SU-DHL-6 (cell line): ENCODE results near the gene IFITM2.

Experiments used
- H2AFZ ChIP-seq: fragments of 200-600 bp; sonication (generic); 2 replicates; pipeline ENCODE4 v1.6.1; 2014; ENCODE audit warnings: low read depth, mild to moderate bottlenecking, moderate library complexity, mixed read lengths, antibody characterized with exemption, low read length; ENCODE audit not compliant: severe bottlenecking
- H3F3A ChIP-seq: fragments of 200-600 bp; shearing (Covaris generic); 2 replicates; pipeline ENCODE4 v1.6.0; 2016; ENCODE audit warnings: antibody characterized with exemption, mild to moderate bottlenecking; ENCODE audit not compliant: insufficient read depth
- H3K27ac ChIP-seq: fragments of 200-600 bp; sonication (generic); 2 replicates; pipeline ENCODE4 v1.5.1; 2016; ENCODE audit warnings: low read depth, mild to moderate bottlenecking, low read length, moderate library complexity, mixed read lengths
- H3K27me3 ChIP-seq: fragments of 200-600 bp; sonication (generic), shearing (Covaris generic); 2 replicates; pipeline ENCODE4 v1.6.0; 2014; ENCODE audit warnings: mild to moderate bottlenecking, low read length
- H3K36me3 ChIP-seq: fragments of 200-600 bp; sonication (generic); 2 replicates; pipeline ENCODE4 v1.6.1; 2014; ENCODE audit warnings: mild to moderate bottlenecking, low read length, mixed read lengths
- H3K4me2 ChIP-seq: fragments of 300-600, 200-600 bp; shearing (Covaris generic), sonication (generic); 2 replicates; pipeline ENCODE4 v1.6.0; 2014; ENCODE audit warnings: low read length, low read depth, mild to moderate bottlenecking; ENCODE audit not compliant: poor library complexity, severe bottlenecking
- H3K4me3 ChIP-seq: fragments of 200-600 bp; sonication (generic); 2 replicates; pipeline ENCODE4 v1.5.1; 2014; ENCODE audit warnings: antibody characterized with exemption, low read length, mild to moderate bottlenecking, mixed read lengths; ENCODE audit not compliant: insufficient read depth, poor library complexity, severe bottlenecking
- H3K79me2 ChIP-seq: fragments of 200-600 bp; sonication (generic); 2 replicates; pipeline ENCODE4 v1.6.1; 2014; ENCODE audit warnings: mild to moderate bottlenecking, low read length, moderate library complexity; ENCODE audit not compliant: insufficient read depth
- H3K9ac ChIP-seq: fragments of 200-600 bp; sonication (generic); 2 replicates; pipeline ENCODE4 v1.7.0; 2014; ENCODE audit warnings: mild to moderate bottlenecking, low read length
- H3K9me2 ChIP-seq: fragments of 200-600 bp; sonication (generic); replicated peaks from 2 replicates; pipeline ENCODE4 v1.6.1; 2014; ENCODE audit warnings: low read length; ENCODE audit not compliant: insufficient read depth
- H3K9me3 ChIP-seq: fragments of 200-600 bp; sonication (generic); 2 replicates; pipeline ENCODE4 v1.6.1; 2014; ENCODE audit warnings: low read length, mixed read lengths; ENCODE audit not compliant: insufficient read depth
- H4K20me1 ChIP-seq: fragments of 200-600 bp; sonication (generic); 2 replicates; pipeline ENCODE4 v1.6.1; 2014; ENCODE audit warnings: low read depth, mild to moderate bottlenecking, antibody characterized with exemption, low read length, moderate library complexity, mixed read lengths
- EZH2phosphoT487 ChIP-seq: fragments of 200-600 bp; sonication (generic), shearing (Covaris generic); conservative IDR thresholded peaks from 2 replicates; pipeline ENCODE4 v1.6.1; 2018; ENCODE audit warnings: mild to moderate bottlenecking, antibody characterized with exemption, low read length, moderate library complexity, mixed read lengths
- TF ChIP-seq, protein P1 (sequence below): fragments of 200-600 bp; sonication (generic); IDR thresholded peaks from one replicate; pipeline ENCODE4 v1.5.1; 2017; ENCODE audit warnings: antibody characterized with exemption, mild to moderate bottlenecking, low read length, moderate library complexity; ENCODE audit not compliant: insufficient read depth, poor library complexity, severe bottlenecking

The IFITM2 gene

DNA sequence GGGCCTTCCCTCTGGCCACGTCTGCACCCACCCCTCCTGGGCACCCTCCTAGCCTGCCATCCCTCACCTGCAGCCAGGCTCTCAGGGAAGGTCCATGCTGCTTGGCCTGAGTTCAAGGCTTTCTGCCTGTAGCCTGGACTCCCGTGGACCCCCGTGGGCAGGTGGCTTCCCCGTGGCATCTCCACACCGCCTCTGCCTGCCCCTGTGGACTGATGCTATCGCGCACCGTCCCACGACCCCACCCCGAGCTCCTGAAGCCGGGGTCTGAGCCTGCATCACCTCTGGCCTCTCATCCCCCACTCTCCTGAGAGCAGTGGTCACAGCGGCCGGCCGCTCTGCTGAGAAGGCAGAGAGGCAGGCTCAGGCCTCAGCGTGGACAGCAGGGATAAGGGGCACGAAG lies 12.8 kb upstream of the IFITM2 start:
- no peak overlapping the region for H2AFZ ChIP-seq
- no peaks in the 10 kb centered on the region for H3K27me3 ChIP-seq
- no peak overlapping the region for H3K4me3 ChIP-seq
- no peaks in the 10 kb centered on the region for H4K20me1 ChIP-seq
- no peak overlapping the region for H3K27ac ChIP-seq
- H3K79me2 ChIP-seq = no peaks in the 10 kb centered on the region
- no peak for TF ChIP-seq EZH2phosphoT487
- TF ChIP-seq, protein P1, sequence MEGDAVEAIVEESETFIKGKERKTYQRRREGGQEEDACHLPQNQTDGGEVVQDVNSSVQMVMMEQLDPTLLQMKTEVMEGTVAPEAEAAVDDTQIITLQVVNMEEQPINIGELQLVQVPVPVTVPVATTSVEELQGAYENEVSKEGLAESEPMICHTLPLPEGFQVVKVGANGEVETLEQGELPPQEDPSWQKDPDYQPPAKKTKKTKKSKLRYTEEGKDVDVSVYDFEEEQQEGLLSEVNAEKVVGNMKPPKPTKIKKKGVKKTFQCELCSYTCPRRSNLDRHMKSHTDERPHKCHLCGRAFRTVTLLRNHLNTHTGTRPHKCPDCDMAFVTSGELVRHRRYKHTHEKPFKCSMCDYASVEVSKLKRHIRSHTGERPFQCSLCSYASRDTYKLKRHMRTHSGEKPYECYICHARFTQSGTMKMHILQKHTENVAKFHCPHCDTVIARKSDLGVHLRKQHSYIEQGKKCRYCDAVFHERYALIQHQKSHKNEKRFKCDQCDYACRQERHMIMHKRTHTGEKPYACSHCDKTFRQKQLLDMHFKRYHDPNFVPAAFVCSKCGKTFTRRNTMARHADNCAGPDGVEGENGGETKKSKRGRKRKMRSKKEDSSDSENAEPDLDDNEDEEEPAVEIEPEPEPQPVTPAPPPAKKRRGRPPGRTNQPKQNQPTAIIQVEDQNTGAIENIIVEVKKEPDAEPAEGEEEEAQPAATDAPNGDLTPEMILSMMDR = no peak
- H3K9me3 ChIP-seq = no peaks in the 10 kb centered on the region
- no peak overlapping the region for H3K4me2 ChIP-seq
- H3F3A ChIP-seq = no peaks in the 10 kb centered on the region
- no peaks in the 10 kb centered on the region for H3K9me2 ChIP-seq
- no peak overlapping the region for H3K9ac ChIP-seq
- H3K36me3 ChIP-seq = no peaks in the 10 kb centered on the region

DNA sequence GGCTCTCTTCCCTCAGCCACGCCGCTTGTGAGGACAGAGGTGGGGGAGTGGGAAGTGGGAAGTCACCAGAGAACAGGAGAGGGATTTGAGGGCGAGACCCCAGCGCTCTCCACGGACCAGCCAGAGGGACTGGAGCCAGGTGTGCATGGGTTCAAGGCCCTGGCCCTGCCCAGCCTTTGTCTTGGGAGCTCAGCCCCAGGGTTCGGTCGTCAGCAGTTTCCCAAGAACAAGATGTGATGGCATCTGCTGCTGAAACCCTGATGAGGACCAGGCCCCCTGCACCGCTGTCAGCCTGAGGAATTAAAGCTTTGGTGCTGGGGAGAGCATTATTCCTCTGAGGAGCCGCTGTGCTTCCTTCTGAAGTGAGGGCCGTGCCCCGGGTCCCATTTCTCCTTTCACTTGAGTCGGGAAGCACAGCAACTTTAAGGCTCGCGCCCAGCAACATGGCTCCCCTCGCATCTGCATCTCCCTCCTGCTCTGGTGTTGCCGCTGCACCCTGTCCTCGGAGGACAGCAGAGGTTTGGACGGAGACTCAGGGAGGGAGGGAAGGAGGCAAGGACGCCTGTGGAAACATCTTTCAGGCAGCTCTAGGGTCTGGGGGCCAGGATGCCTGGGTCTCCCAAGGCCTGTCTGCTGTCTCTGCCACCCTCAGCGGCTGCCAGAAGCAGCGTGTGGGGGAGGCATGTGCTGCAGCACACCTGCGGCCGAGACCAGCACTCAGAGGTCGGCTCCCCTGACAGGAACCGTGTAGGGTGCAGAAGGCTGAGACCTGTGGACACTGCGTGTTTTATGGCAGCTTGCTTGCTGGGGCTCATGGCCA lies 12.1 kb upstream of the IFITM2 start:
- no peaks in the 10 kb centered on the region for H3K9me2 ChIP-seq
- H3K4me2 ChIP-seq = no peak overlapping the region
- no peak for TF ChIP-seq EZH2phosphoT487
- TF ChIP-seq, protein P1 = no peak
- H3K9me3 ChIP-seq = no peaks in the 10 kb centered on the region
- H3K9ac ChIP-seq = no peak overlapping the region
- H3K36me3 ChIP-seq = no peaks in the 10 kb centered on the region
- H4K20me1 ChIP-seq = no peaks in the 10 kb centered on the region
- H3K79me2 ChIP-seq = no peaks in the 10 kb centered on the region
- no peak overlapping the region for H3K4me3 ChIP-seq
- H2AFZ ChIP-seq = no peak overlapping the region
- no peak overlapping the region for H3K27ac ChIP-seq
- H3F3A ChIP-seq = no peaks in the 10 kb centered on the region
- H3K27me3 ChIP-seq = no peaks in the 10 kb centered on the region

DNA sequence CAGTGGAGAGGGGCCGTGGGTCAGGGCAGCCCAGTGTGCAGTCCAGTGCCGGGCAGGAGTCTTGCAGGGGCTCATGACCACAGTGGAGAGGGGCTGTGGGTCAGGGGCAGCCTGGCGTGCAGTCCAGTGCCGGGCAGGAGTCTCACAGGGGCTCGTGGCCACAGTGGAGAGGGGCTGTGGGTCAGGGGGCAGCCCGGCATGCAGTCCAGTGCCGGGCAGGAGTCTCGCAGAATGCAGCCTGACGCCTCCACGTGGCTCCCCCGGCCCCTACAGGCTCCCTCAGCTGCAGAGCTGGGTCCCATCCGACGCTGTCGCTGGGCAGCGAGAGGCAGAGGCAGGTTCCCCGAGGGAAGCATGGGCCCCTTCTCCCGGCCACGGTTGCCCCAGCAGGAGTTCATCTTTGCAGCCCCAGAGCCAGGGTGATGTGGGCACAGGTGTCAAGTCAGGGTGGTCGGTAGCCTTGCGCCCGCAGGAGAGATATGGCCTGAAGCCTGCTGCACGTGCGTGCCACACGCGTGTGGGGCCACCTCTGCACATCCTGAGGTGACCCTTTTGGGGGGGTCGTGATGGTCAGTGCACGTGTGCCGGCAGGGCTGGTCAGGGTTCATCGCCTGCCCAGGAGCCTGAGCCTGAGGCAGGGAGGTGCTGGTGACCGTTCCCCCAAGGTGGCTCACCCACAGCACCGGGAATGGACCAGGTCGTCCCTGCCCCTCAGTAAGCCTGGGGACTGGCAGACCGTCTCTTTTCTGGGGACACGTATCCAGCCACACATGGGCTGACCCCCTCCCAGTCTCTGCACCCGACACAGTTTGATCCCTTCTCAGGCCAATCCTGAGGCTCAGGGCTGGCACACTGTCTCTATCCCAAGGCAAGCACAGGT lies 11.2 kb upstream of the IFITM2 start:
- Histone ChIP-seq H3K79me2 (no peaks in the 10 kb centered on the region), H3K9ac (no peak overlapping the region)
- no peak for TF ChIP-seq EZH2phosphoT487
- TF ChIP-seq, protein P1 = no peak

More for the DNA sequence above, 11.2 kb upstream of the IFITM2 start:
- no peaks in the 10 kb centered on the region for H3K27me3 ChIP-seq
- no peaks in the 10 kb centered on the region for H3F3A ChIP-seq
- no peak overlapping the region for H2AFZ ChIP-seq
- no peaks in the 10 kb centered on the region for H3K36me3 ChIP-seq
- no peaks in the 10 kb centered on the region for H3K9me3 ChIP-seq
- H3K4me3 ChIP-seq = no peak overlapping the region
- no peak overlapping the region for H3K27ac ChIP-seq
- H4K20me1 ChIP-seq = no peaks in the 10 kb centered on the region
- no peak overlapping the region for H3K4me2 ChIP-seq
- H3K9me2 ChIP-seq = no peaks in the 10 kb centered on the region
